SK-N-SH treated with all-trans-retinoic acid at 6 μM for 48 hours (cell line): ENCODE measurements around the gene DUSP11.

ENCODE experiments used
- BACH2 ChIP-seq: fragments of 250-450 bp; sonication (Bioruptor Pico); IDR thresholded peaks from 2 replicates; pipeline ENCODE4 v1.9.0; 2021; ENCODE audit warnings: mild to moderate bottlenecking, borderline replicate concordance
- CREB5 ChIP-seq: fragments of 250-450 bp; sonication (Bioruptor Pico); IDR thresholded peaks from 2 replicates; pipeline ENCODE4 v1.5.1; 2020; ENCODE audit warnings: low read depth, mild to moderate bottlenecking, moderate library complexity
- CSDC2 ChIP-seq: fragments of 250-450 bp; sonication (Bioruptor Pico); IDR thresholded peaks from 2 replicates; pipeline ENCODE4 v1.5.0; 2020; ENCODE audit warnings: mild to moderate bottlenecking, moderate library complexity
- GLIS3 ChIP-seq: fragments of 250-450 bp; sonication (Bioruptor Pico); IDR thresholded peaks from 2 replicates; pipeline ENCODE4 v1.5.0; 2020; ENCODE audit warnings: mild to moderate bottlenecking, moderate library complexity
- PATZ1 ChIP-seq: fragments of 250-450 bp; sonication (Bioruptor Pico); IDR thresholded peaks from 2 replicates; pipeline ENCODE4 v1.8.0; 2020; ENCODE audit warnings: mild to moderate bottlenecking, moderate library complexity, borderline replicate concordance
- ZFP3 ChIP-seq: fragments of 250-450 bp; sonication (Bioruptor Pico); IDR thresholded peaks from 2 replicates; pipeline ENCODE4 v1.5.0; 2020; ENCODE audit warnings: mild to moderate bottlenecking, moderate library complexity
- ZFP30 ChIP-seq: fragments of 450-650 bp; formaldehyde crosslinking; IDR thresholded peaks from 2 replicates; pipeline ENCODE4 v1.5.0; 2022; ENCODE audit warnings: mild to moderate bottlenecking, moderate library complexity

- TF ChIP-seq PATZ1 (CRISPR knock-in tag) (no peak), CSDC2 (no peak), GLIS3 (no peak), ZFP30 (CRISPR knock-in tag) (no peak), BACH2 (CRISPR knock-in tag) (no peak), CREB5 (CRISPR knock-in tag) (no peak), ZFP3 (CRISPR knock-in tag) (no peak)
Observed at GRCh38 chr2:73718421-73718820, 61.5 kb downstream of the DUSP11 start.
